Measurements from ENCODE around the gene STAM2.

The STAM2 gene

GRCh38 chr2:152084076-152084475, 91.5 kb downstream of the STAM2 start:
- no peak for DNase-seq
- H3K36me3 ChIP-seq: no peaks in the 10 kb centered on the region
- no peaks in the 10 kb centered on the region for H3K27me3 ChIP-seq
- TF ChIP-seq, protein P1, sequence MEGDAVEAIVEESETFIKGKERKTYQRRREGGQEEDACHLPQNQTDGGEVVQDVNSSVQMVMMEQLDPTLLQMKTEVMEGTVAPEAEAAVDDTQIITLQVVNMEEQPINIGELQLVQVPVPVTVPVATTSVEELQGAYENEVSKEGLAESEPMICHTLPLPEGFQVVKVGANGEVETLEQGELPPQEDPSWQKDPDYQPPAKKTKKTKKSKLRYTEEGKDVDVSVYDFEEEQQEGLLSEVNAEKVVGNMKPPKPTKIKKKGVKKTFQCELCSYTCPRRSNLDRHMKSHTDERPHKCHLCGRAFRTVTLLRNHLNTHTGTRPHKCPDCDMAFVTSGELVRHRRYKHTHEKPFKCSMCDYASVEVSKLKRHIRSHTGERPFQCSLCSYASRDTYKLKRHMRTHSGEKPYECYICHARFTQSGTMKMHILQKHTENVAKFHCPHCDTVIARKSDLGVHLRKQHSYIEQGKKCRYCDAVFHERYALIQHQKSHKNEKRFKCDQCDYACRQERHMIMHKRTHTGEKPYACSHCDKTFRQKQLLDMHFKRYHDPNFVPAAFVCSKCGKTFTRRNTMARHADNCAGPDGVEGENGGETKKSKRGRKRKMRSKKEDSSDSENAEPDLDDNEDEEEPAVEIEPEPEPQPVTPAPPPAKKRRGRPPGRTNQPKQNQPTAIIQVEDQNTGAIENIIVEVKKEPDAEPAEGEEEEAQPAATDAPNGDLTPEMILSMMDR (IDR thresholded peaks at IDR 0.05; ENCODE audit: low read depth, low read length): no peak
- no peaks in the 10 kb centered on the region for H3K4me1 ChIP-seq
- H3K9me3 ChIP-seq: no peaks in the 10 kb centered on the region
- H3K4me3 ChIP-seq (ENCODE audit: low read depth, low read length): no peak overlapping the region

DNA sequence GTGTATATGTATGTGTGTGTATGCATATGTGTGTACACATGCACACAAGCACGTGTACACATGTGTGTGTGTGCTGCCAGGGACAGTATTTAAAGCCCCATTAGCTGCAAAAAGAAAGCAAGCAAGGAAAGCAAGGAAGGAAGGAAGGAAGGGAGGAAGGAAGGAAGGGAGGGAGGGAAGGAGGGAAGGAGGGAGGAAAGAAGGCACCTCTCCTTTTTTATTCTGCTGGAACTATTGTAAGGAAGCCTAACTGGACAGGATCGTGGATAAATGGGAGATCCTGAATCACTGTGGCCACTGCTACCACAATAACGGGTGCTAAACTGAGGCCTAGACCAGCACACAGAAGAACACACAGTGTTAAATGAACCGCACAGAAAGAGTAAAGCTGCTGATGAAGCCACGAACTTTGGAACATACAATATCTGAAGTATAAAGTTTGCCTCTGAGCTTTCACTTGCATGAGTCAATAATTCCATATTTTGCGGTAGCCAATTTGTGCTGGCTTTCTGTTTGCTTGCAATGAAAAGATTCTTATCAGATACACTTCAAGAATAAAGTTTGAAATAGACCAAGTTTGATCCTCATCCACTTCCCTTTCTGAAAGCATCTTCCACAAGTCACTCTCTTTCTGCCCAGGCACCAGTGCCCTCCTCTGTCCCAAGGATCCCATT, 92.2 kb downstream of the STAM2 start:
- no peak for DNase-seq

GRCh38 chr2:152078662-152079061, 96.9 kb downstream of the STAM2 start:
- no peak overlapping the region for H3K4me3 ChIP-seq (ENCODE audit: low read depth, low read length)
- no peaks in the 10 kb centered on the region for H3K27me3 ChIP-seq
- TF ChIP-seq, protein P1 (IDR thresholded peaks at IDR 0.05; ENCODE audit: low read depth, low read length): no peak
- H3K4me1 ChIP-seq: no peaks in the 10 kb centered on the region
- H3K36me3 ChIP-seq: no peaks in the 10 kb centered on the region
- no peaks in the 10 kb centered on the region for H3K9me3 ChIP-seq
- DNase-seq: no peak

More for the DNA sequence above, 92.2 kb downstream of the STAM2 start:
- Histone ChIP-seq H3K36me3 (no peaks in the 10 kb centered on the region), H3K9me3 (no peaks in the 10 kb centered on the region), H3K4me3 (ENCODE audit: low read depth, low read length) (no peak overlapping the region), H3K27me3 (no peaks in the 10 kb centered on the region), H3K4me1 (no peaks in the 10 kb centered on the region)
- TF ChIP-seq, protein P1 (IDR thresholded peaks at IDR 0.05; ENCODE audit: low read depth, low read length): no peak

- H3K9me3 ChIP-seq: no peaks in the 10 kb centered on the region
- TF ChIP-seq, protein P1 (IDR thresholded peaks at IDR 0.05; ENCODE audit: low read depth, low read length): no peak
Observed at GRCh38 chr2:152078023-152078422, 97.5 kb downstream of the STAM2 start.

DNA sequence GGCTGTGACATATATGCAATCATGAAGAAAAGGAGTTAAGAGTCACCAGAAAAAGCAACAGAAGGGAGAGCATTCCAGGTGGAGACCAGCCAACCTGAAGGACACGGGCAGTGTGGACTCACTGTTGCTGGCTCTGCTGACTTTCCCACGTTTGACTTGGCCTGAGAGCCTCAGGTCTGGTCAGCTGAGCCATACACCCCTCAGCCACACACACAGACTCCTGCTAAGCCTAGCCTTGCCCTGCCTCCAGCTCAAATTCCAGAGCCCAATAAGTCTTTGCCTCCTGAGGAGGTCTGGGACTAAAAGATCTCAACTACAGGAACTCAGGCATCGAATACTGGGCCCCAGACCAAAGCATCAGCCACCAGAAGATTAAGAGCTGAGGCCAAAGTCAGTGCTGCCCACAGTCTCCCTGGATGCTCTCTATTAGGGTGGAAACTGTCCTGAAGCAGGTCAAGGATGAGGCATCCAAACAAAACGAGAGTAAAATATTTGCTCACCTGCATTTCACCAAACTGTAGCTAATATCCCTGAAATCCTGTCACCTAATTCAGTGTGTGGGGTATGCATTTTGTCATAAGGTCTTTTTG, 100.0 kb downstream of the STAM2 start:
- TF ChIP-seq, protein P1 (IDR thresholded peaks at IDR 0.05; ENCODE audit: low read depth, low read length): no peak
- no peak for DNase-seq
- Histone ChIP-seq H3K9me3 (no peaks in the 10 kb centered on the region), H3K4me1 (no peaks in the 10 kb centered on the region), H3K36me3 (no peaks in the 10 kb centered on the region), H3K27me3 (no peaks in the 10 kb centered on the region), H3K4me3 (ENCODE audit: low read depth, low read length) (no peak overlapping the region)

More at GRCh38 chr2:152078023-152078422, 97.5 kb downstream of the STAM2 start:
- Histone ChIP-seq H3K27me3 (no peaks in the 10 kb centered on the region), H3K4me3 (ENCODE audit: low read depth, low read length) (no peak overlapping the region), H3K36me3 (no peaks in the 10 kb centered on the region), H3K4me1 (no peaks in the 10 kb centered on the region)
- no peak for DNase-seq

- Histone ChIP-seq H3K36me3 (no peaks in the 10 kb centered on the region), H3K9me3 (no peaks in the 10 kb centered on the region), H3K4me1 (no peaks in the 10 kb centered on the region), H3K4me3 (ENCODE audit: low read depth, low read length) (no peak overlapping the region), H3K27me3 (no peaks in the 10 kb centered on the region)
- TF ChIP-seq, protein P1 (IDR thresholded peaks at IDR 0.05; ENCODE audit: low read depth, low read length): no peak
- no peak for DNase-seq
Observed at GRCh38 chr2:152072011-152072410, 103.6 kb downstream of the STAM2 start.
